ENCODE measurements around the gene ADGRA1.

ADGRA1 gene

DNA sequence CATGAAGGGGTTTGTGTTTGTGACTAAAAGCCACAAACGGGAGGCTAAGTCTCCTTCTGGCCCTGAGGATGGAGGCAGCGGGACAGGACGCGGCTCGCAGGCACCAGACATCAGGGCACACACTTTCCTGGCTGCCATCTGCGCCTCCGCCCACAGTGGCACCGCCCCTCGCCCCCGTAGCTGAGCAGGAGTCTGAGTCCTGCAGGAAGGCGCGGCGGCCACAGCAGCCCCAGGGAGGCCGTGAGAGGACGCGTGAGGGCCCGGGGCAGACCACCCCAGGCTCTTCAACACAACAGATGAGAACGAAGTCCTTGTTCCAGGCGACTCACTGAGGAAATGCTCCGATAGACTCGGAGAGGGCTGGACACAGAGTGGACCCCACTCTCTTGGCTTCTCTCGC is 6.6 kb downstream of the ADGRA1 start:
- no peaks in the 10 kb centered on the region for H3K36me3 ChIP-seq (ENCODE audit: low read length)
- H3K27me3 ChIP-seq (ENCODE audit: low read length) = no peaks in the 10 kb centered on the region; the same call in 1 of the 2 replicates
- no peaks in the 10 kb centered on the region for H3K9me2 ChIP-seq (replicated peaks; ENCODE audit: insufficient read depth, low read length)
- H3K9me3 ChIP-seq (ENCODE audit: insufficient read depth, low read length) = no peaks in the 10 kb centered on the region
- no peak overlapping the region for H3K9ac ChIP-seq (ENCODE audit: low read length)
- no peaks in the 10 kb centered on the region for H4K20me1 ChIP-seq (ENCODE audit: low read depth, low read length)
- H3K27ac ChIP-seq (ENCODE audit: low read depth, low read length) = no peak overlapping the region
- no peak for TF ChIP-seq EZH2phosphoT487 (conservative IDR thresholded peaks at IDR 0.05; ENCODE audit: low read length)
- TF ChIP-seq, protein P1, sequence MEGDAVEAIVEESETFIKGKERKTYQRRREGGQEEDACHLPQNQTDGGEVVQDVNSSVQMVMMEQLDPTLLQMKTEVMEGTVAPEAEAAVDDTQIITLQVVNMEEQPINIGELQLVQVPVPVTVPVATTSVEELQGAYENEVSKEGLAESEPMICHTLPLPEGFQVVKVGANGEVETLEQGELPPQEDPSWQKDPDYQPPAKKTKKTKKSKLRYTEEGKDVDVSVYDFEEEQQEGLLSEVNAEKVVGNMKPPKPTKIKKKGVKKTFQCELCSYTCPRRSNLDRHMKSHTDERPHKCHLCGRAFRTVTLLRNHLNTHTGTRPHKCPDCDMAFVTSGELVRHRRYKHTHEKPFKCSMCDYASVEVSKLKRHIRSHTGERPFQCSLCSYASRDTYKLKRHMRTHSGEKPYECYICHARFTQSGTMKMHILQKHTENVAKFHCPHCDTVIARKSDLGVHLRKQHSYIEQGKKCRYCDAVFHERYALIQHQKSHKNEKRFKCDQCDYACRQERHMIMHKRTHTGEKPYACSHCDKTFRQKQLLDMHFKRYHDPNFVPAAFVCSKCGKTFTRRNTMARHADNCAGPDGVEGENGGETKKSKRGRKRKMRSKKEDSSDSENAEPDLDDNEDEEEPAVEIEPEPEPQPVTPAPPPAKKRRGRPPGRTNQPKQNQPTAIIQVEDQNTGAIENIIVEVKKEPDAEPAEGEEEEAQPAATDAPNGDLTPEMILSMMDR (IDR thresholded peaks at IDR 0.05; ENCODE audit: insufficient read depth, low read length, poor library complexity, severe bottlenecking) = no peak
- no peak overlapping the region for H3K4me2 ChIP-seq (ENCODE audit: low read depth, low read length, poor library complexity, severe bottlenecking)
- H2AFZ ChIP-seq (ENCODE audit: low read depth, low read length, severe bottlenecking) = no peak overlapping the region
- no peaks in the 10 kb centered on the region for H3F3A ChIP-seq (ENCODE audit: insufficient read depth)
- H3K4me3 ChIP-seq (ENCODE audit: insufficient read depth, low read length, poor library complexity, severe bottlenecking) = no peak overlapping the region
- no peaks in the 10 kb centered on the region for H3K79me2 ChIP-seq (ENCODE audit: insufficient read depth, low read length)

- no peaks in the 10 kb centered on the region for H3K9me3 ChIP-seq (ENCODE audit: insufficient read depth, low read length)
- no peaks in the 10 kb centered on the region; the same call in 1 of the 2 replicates for H3K27me3 ChIP-seq (ENCODE audit: low read length)
- H2AFZ ChIP-seq (ENCODE audit: low read depth, low read length, severe bottlenecking) = no peak overlapping the region
- no peaks in the 10 kb centered on the region for H3K9me2 ChIP-seq (replicated peaks; ENCODE audit: insufficient read depth, low read length)
- H3K9ac ChIP-seq (ENCODE audit: low read length) = no peak overlapping the region
- no peaks in the 10 kb centered on the region for H3F3A ChIP-seq (ENCODE audit: insufficient read depth)
- TF ChIP-seq, protein P1 (IDR thresholded peaks at IDR 0.05; ENCODE audit: insufficient read depth, low read length, poor library complexity, severe bottlenecking) = no peak
- TF ChIP-seq EZH2phosphoT487 (conservative IDR thresholded peaks at IDR 0.05; ENCODE audit: low read length) = no peak
- no peaks in the 10 kb centered on the region for H4K20me1 ChIP-seq (ENCODE audit: low read depth, low read length)
- H3K79me2 ChIP-seq (ENCODE audit: insufficient read depth, low read length) = no peaks in the 10 kb centered on the region
- H3K4me3 ChIP-seq (ENCODE audit: insufficient read depth, low read length, poor library complexity, severe bottlenecking) = no peak overlapping the region
- H3K27ac ChIP-seq (ENCODE audit: low read depth, low read length) = no peak overlapping the region
- H3K36me3 ChIP-seq (ENCODE audit: low read length) = no peaks in the 10 kb centered on the region
- no peak overlapping the region for H3K4me2 ChIP-seq (ENCODE audit: low read depth, low read length, poor library complexity, severe bottlenecking)
Measured at GRCh38 chr10:133094866-133095265, 7.1 kb downstream of the ADGRA1 start.

GRCh38 chr10:133095586-133095985 is 7.9 kb downstream of the ADGRA1 start:
- Histone ChIP-seq H3K9me2 (replicated peaks; ENCODE audit: insufficient read depth, low read length) (no peaks in the 10 kb centered on the region), H3K4me2 (ENCODE audit: low read depth, low read length, poor library complexity, severe bottlenecking) (no peak overlapping the region), H3K27ac (ENCODE audit: low read depth, low read length) (no peak overlapping the region), H3K36me3 (ENCODE audit: low read length) (no peaks in the 10 kb centered on the region), H3K9me3 (ENCODE audit: insufficient read depth, low read length) (no peaks in the 10 kb centered on the region), H4K20me1 (ENCODE audit: low read depth, low read length) (no peaks in the 10 kb centered on the region), H3K4me3 (ENCODE audit: insufficient read depth, low read length, poor library complexity, severe bottlenecking) (no peak overlapping the region), H2AFZ (ENCODE audit: low read depth, low read length, severe bottlenecking) (no peak overlapping the region), H3K79me2 (ENCODE audit: insufficient read depth, low read length) (no peaks in the 10 kb centered on the region), H3F3A (ENCODE audit: insufficient read depth) (no peaks in the 10 kb centered on the region), H3K27me3 (ENCODE audit: low read length) (no peaks in the 10 kb centered on the region; the same call in 1 of the 2 replicates), H3K9ac (ENCODE audit: low read length) (no peak overlapping the region)
- TF ChIP-seq EZH2phosphoT487 (conservative IDR thresholded peaks at IDR 0.05; ENCODE audit: low read length) = no peak
- TF ChIP-seq, protein P1 (IDR thresholded peaks at IDR 0.05; ENCODE audit: insufficient read depth, low read length, poor library complexity, severe bottlenecking) = no peak
